ENCODE data around the gene RPL23. TPM values are rescaled to one million over a fixed set of nuclear protein-coding genes. Genes with fewer than 3 reads are reported as not detected.
A peak's percentile ranks its signal among the peaks of the same experiment; 100 is the strongest.

Gene RPL23
- total and polyA plus RNA-seq, 9 of the 15 experiments (the other 6 are each of a cell fraction or from before 2014, with no cell fraction given), result 1,745 to 3,667 (median 3,096) TPM

DNA sequence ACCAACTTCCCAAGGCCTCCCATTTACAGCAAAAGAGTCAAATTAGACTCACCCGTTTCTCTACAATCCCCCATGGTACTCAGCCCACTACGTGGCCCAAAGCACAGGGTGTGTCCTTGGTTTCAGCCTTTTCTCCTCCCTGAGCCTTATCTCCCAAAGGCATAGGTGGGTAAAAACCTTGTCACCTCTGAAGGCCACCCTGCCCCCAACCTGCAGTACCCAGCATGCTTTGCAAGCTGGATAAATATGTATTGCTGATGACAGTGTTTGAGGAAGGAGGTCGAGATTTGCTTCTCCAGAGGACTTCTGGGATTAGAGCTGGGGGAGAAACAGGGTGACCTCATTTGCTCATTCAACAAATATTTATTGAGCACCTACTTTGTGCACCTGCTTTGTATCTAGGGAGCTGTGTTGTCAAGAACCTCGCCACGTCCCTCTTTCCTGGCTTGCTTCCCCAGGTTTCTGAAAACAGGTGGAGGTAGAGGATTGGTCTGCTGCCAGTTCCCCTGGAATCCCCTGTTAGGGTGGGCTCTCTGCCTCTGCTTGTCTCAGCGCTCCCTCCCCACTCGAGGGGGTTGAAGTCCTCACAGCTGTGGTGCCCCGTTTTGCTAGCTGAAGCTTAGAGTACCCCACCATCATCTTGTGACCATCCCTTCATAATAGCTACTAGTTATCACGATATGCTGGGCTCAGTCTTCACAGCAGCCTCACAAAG, 19.3 kb upstream of the RPL23 start:
- peak; percentile 81 for FAIRE-seq
- H3K27me3 ChIP-seq (ENCODE audit: control insufficient read depth in 2 of 2, insufficient read depth in 2 of 2, low read length in 2 of 2), result no peaks in the 10 kb centered on the region
- intact Hi-C loops (cut with micrococcal nuclease), result loop anchor here (5.0 kb wide), 2 partner anchors 54 to 109 kb away; partner anchors contain the start of gene LASP1NB
- peaks cover 17 to 52% of the 10 kb centered on the region in 2 experiments for H3K4me1 ChIP-seq (replicated peaks in 1 of 2; ENCODE audit: control insufficient read depth in 2 of 2, insufficient read depth in 2 of 2, low read length in 2 of 2)
- BruUV-seq (replicated peaks), result no TSS peak
- peaks cover 17% of the 10 kb centered on the region for H3K9me1 ChIP-seq (ENCODE audit: control insufficient read depth, insufficient read depth, low read length)
- H3K27ac ChIP-seq (ENCODE audit: extremely low read depth, low read depth, low read length), result peak overlapping the region; percentile 92
- in situ Hi-C loops (cut with MboI), result no loop called here
- H3K79me2 ChIP-seq (ENCODE audit: control insufficient read depth, insufficient read depth, low read length), result peaks cover 73% of the 10 kb centered on the region
- peaks cover 42% of the 10 kb centered on the region; the same call in 2 of the 3 replicates for H3K36me3 ChIP-seq (ENCODE audit: control insufficient read depth, insufficient read depth, low read length)
- H3K4me2 ChIP-seq (ENCODE audit: insufficient read depth, low read length), result peak overlapping the region; percentile 98
- H3K4me3 ChIP-seq, result no peak overlapping the region
- ChIA-PET CTCF (ENCODE audit: low intra/inter-chr PET ratio) (no interaction called here), POLR2A (interaction anchor here (0.6 to 2.9 kb wide), 12 partner anchors 9 to 311 kb away, joined by 3 to 24 read pairs (median 4); partner anchors contain the start of genes CWC25 and RPL23)
- no peak for ATAC-seq
- peak overlapping the region; percentile 67 to 91; a peak in 3 of 4 replicates for H3K9ac ChIP-seq (ENCODE audit: insufficient read depth in 1 of 2, low read depth in 2 of 2, low read length in 2 of 2)
- H4K20me1 ChIP-seq (replicated peaks; ENCODE audit: control insufficient read depth, insufficient read depth, low read length), result peaks cover 49% of the 10 kb centered on the region
- DNase-seq (ENCODE audit: extremely low read depth in 1 of 4, low spot score in 3 of 4), result peak in 1 of 4 experiments; percentile 69
- WGBS (ENCODE audit: insufficient coverage, low coverage, missing lambda C conversion rate), result 54% methylated on average over 9 of the region's 9 CpGs
- no peak overlapping the region for H2AFZ ChIP-seq (ENCODE audit: low read depth, low read length)
- H3K9me3 ChIP-seq (replicated peaks; ENCODE audit: control insufficient read depth, insufficient read depth, low read depth, low read length), result no peaks in the 10 kb centered on the region
- TF ChIP-seq ZNF384 (IDR thresholded peaks at IDR 0.05; ENCODE audit: low read depth, low read length), result no peak
- peak in 1 of 2 experiments; percentile 23; a peak in 1 of 4 replicates for TF ChIP-seq RCOR1 (IDR thresholded peaks at IDR 0.05; ENCODE audit: borderline replicate concordance in 1 of 2, low read depth in 2 of 2, low read length in 2 of 2)
- 0 out of 2 replicates have a peak, but pooled peaks have one; percentile 34 for TF ChIP-seq ZNF143 (CRISPR knock-in tag; IDR thresholded peaks at IDR 0.05)
- TF ChIP-seq, protein P1, sequence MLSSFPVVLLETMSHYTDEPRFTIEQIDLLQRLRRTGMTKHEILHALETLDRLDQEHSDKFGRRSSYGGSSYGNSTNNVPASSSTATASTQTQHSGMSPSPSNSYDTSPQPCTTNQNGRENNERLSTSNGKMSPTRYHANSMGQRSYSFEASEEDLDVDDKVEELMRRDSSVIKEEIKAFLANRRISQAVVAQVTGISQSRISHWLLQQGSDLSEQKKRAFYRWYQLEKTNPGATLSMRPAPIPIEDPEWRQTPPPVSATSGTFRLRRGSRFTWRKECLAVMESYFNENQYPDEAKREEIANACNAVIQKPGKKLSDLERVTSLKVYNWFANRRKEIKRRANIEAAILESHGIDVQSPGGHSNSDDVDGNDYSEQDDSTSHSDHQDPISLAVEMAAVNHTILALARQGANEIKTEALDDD (IDR thresholded peaks at IDR 0.05), result no peak
- TF ChIP-seq SMARCE1 (IDR thresholded peaks at IDR 0.05), result no peak
- TF ChIP-seq, protein P2, sequence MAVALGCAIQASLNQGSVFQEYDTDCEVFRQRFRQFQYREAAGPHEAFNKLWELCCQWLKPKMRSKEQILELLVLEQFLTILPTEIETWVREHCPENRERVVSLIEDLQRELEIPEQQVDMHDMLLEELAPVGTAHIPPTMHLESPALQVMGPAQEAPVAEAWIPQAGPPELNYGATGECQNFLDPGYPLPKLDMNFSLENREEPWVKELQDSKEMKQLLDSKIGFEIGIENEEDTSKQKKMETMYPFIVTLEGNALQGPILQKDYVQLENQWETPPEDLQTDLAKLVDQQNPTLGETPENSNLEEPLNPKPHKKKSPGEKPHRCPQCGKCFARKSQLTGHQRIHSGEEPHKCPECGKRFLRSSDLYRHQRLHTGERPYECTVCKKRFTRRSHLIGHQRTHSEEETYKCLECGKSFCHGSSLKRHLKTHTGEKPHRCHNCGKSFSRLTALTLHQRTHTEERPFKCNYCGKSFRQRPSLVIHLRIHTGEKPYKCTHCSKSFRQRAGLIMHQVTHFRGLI (CRISPR knock-in tag; IDR thresholded peaks at IDR 0.05), result no peak
- TF ChIP-seq KAT2B (IDR thresholded peaks at IDR 0.05; ENCODE audit: low read depth, low read length), result no peak
- no peak for TF ChIP-seq ZNF239 (CRISPR knock-in tag; IDR thresholded peaks at IDR 0.05)
- no peak for TF ChIP-seq MEF2A (IDR thresholded peaks at IDR 0.05; ENCODE audit: control insufficient read depth, low read depth, low read length)
- TF ChIP-seq FOSL1 (tag; conservative IDR thresholded peaks at IDR 0.05), result no peak
- TF ChIP-seq ZBTB7A (IDR thresholded peaks at IDR 0.05; ENCODE audit: borderline replicate concordance, control insufficient read depth, low read depth, low read length), result no peak
- TF ChIP-seq ZNF124 (CRISPR knock-in tag; IDR thresholded peaks at IDR 0.05), result no peak
- TF ChIP-seq, protein P3, sequence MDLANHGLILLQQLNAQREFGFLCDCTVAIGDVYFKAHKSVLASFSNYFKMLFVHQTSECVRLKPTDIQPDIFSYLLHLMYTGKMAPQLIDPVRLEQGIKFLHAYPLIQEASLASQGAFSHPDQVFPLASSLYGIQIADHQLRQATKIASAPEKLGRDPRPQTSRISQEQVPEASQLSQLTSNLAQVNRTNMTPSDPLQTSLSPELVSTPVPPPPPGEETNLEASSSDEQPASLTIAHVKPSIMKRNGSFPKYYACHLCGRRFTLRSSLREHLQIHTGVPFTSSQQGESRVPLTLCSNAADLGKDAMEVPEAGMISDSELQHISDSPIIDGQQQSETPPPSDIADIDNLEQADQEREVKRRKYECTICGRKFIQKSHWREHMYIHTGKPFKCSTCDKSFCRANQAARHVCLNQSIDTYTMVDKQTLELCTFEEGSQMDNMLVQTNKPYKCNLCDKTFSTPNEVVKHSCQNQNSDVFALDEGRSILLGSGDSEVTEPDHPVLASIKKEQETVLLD (IDR thresholded peaks at IDR 0.05), result no peak
- TF ChIP-seq CBFA2T3 (IDR thresholded peaks at IDR 0.05), result peak; percentile 19; the same call in 1 of the 2 replicates
- TF ChIP-seq NFE2 (IDR thresholded peaks at IDR 0.05; ENCODE audit: low read depth), result no peak
- TF ChIP-seq, protein P4, sequence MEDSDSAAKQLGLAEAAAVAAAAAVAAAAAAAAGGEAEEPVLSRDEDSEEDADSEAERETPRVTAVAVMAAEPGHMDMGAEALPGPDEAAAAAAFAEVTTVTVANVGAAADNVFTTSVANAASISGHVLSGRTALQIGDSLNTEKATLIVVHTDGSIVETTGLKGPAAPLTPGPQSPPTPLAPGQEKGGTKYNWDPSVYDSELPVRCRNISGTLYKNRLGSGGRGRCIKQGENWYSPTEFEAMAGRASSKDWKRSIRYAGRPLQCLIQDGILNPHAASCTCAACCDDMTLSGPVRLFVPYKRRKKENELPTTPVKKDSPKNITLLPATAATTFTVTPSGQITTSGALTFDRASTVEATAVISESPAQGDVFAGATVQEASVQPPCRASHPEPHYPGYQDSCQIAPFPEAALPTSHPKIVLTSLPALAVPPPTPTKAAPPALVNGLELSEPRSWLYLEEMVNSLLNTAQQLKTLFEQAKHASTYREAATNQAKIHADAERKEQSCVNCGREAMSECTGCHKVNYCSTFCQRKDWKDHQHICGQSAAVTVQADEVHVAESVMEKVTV (CRISPR knock-in tag; IDR thresholded peaks at IDR 0.05), result no peak
- no peak for TF ChIP-seq MIER1 (IDR thresholded peaks at IDR 0.05; ENCODE audit: low read depth)
- no peak for TF ChIP-seq GABPB1 (CRISPR knock-in tag; IDR thresholded peaks at IDR 0.05)
